Stimulated activated CD4-positive, alpha-beta T cell treated with anti-CD3 and anti-CD28 coated beads, Interleukin-12 subunit alpha, Interleukin-12 subunit beta, amount 100 ng/mL, for 48 hours (primary cell): Measurements from ENCODE around the gene FAIM2.
"Not testable (repeated sequence)": the region's sequence is repeated elsewhere in the genome, so short reads cannot be mapped to it uniquely, and the experiment has no call there.

Source experiments
- DNase-seq, 3 donors: peaks; one replicate each; pipeline ENCODE4 v3.0.0-alpha.2; 2020; ENCODE audit warnings: low read depth in 2 of 3, low spot score in 1 of 3

FAIM2 gene

DNA sequence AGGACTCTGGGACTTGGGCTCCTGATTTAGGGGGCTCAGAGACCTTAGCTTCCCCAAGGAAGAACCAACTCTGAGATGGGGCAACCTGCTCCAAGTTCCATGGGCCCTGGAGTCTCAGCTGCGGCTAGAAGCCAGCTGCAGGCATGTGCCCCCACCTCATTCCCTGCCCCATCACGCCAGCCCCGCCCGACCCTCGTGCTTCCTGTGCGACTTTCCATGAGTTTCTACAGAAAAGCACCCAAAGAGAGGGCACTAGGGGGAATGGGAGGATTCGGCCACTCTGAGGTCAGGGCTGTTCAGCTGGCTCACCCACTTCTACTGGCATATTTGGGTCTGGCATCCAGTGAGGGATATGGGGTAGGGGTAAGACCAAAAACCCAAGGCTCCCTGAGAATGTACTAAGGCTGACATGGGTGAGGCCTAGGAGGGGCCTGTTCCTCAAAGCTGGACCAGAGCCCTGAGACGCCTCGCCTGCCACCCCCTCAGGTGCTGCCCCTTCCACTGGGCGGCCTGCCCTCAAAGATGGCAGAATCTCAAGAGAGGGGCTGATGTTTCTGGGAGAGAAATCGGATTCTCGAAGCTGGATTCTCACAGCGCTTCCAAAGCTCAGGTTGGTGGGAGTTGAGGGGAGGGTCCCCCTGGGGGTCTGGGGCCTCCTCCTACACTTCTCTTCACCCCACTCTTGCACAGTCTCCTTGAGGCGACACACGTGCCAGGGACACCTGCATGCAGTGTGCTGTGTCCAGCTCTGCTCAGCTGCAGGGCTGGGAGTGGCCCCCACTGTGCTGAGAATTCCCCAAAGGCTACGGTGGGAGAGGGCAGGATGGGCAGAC lies 22.1 kb downstream of the FAIM2 start:
- no peak for DNase-seq

DNA sequence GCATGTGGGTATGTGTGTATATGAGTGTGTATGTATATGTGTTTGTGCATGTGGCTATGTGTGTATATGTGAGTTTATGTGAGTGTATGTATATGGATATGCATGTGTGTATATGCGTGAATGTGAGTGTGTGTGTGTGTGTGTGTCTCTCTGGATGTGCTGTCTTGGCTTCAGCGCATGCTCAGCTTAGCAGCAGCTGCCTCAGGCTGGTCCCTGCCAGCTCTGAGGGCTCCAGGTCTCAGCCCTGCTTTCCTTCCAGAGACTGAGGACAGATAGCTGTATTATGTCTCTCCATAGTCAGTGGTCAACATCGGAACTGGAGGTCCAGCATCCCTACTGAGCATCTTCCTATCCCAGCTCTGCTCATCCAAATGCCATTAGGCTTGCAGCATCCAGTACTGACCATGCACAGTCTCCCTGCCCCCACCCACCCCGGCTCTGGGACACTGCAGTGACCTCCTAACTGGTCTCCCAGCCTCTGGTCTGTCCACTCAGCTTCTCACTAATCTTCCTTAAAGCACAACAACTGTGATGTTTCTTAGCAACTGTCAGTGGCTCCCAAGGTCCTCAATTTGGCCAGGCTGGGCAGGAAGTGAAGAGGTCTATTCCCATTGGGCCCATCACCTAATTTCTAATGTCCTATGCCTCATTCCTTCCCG lies 22.8 kb downstream of the FAIM2 start:
- no peak for DNase-seq

DNA sequence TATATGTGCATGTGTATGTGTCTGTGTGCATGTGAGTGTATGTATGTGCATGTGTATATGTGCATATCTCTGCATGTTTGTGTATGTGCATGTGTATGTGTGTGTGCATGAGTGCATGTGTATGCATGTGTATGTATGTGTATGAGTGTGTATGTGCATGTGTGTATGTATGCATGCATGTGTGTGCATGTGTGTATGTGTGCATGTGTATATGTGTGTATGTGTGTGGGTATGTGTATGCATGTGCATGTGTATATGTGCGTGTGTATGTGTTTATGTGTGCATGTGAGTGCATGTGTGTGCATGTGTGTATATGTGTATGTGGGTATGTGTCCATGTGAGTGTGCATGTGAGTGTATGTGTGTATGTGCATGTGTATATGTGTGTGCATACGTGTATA lies 24.6 kb downstream of the FAIM2 start:
- DNase-seq: not testable (repeated sequence)

- no peak for DNase-seq
Measured at GRCh38 chr12:49878021-49878420, 25.7 kb downstream of the FAIM2 start.

- no peak for DNase-seq
Measured at GRCh38 chr12:49877066-49877465, 26.6 kb downstream of the FAIM2 start.

GRCh38 chr12:49876070-49876469 lies 27.6 kb downstream of the FAIM2 start:
- DNase-seq: no peak

DNA sequence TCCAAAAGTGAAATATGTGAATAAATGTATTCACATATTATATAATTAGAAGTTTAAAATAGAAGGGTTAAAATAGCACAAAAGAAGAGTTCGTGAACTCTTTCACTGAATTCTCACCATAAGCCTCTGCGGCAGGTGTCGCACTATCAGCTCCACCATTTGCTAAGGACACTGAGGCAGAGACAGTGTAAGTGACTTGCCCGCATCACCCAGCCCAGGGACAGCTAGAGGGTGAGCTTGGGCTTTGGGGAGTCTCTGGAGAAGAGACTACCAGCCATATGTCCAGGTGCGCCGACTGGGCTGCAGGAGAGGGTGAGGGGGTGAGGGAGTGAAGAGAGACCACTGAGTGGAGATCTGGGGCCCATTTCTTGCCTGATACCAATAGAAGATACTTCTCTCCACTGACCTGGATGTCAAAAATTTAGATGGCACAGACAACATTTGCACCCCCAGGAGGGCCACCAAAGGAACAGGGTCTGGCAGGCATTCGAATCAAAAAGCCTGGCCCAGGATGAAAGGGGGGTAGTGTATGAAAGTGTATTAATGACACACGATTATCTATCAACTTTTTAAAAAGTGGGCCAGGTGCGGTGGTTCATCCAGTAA lies 28.5 kb downstream of the FAIM2 start:
- DNase-seq: no peak

DNA sequence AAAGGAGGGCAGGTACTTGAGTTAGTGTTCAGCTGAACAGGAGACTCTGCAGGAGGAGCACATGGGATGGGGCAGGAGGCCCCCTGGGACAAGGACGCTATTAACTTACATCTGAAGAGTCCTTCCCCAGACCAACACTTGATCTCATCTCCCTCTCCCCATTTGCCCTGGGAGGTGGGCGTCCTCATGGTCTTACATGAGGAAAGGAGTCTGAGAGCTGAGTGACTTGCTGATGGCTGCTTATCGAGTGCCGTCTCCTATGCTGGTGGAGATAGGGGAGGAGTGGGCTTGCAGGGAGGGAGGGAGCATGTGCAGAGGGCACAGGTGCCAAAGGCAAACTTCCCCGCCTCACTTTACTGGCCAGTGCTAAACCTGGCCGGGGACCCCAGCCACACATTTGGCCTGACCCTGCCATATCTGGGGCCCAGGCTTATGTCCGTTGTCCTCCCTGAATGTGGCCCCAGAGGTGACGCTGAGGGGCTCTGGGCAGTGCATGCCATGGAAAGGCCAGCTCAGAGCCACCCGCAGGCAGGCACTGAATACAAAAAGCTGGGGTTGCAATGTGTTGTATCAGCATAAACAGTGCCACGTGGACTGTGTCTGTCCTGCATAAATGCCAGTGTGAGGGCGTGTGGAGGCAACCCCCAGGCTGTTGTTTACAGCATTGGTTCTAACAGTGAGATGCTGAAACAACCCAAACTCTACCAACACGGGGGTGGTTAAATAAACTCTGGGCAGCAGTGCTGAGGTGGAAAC lies 29.4 kb downstream of the FAIM2 start:
- no peak for DNase-seq

GRCh38 chr12:49873361-49873934 lies 30.3 kb downstream of the FAIM2 start:
- no peak for DNase-seq

- no peak for DNase-seq
Measured at GRCh38 chr12:49872781-49873181, 30.9 kb downstream of the FAIM2 start.

DNA sequence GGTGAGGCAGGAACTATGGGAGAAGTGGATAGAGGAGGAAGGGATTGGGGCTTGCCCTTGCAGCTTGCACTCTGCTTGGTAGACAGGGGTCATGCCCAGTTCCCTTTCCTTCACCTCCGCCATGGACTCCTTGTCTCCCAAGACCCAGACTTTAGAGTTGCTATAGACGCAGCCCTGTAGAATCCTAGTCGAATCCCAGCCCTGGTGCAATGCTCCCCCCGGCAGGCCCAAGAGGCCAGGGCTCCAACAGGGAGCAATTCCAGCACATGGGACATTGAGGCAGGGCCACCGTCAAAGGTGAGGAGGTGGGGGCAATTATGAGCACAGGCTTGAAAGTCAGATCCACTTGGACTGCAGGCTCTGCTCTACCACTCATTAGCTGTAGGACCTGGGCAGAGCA lies 31.3 kb downstream of the FAIM2 start:
- DNase-seq: no peak

GRCh38 chr12:49871811-49872251 lies 31.9 kb downstream of the FAIM2 start:
- not testable (repeated sequence) for DNase-seq

DNA sequence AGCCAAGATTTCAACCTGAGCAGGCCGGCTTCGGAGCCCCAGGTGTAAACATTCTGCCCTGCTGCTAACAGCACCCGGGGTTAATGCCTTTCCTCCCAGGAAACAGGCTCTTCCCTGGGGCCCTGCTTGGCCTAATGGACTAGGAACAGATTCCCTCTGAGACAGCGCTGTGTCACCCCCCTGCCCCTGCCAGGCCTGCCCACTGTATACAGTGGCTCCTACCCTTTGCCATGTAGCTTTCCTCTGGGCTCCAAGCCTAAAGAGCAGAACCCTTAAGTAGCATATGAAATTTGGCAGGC lies 32.5 kb downstream of the FAIM2 start:
- no peak for DNase-seq

DNA sequence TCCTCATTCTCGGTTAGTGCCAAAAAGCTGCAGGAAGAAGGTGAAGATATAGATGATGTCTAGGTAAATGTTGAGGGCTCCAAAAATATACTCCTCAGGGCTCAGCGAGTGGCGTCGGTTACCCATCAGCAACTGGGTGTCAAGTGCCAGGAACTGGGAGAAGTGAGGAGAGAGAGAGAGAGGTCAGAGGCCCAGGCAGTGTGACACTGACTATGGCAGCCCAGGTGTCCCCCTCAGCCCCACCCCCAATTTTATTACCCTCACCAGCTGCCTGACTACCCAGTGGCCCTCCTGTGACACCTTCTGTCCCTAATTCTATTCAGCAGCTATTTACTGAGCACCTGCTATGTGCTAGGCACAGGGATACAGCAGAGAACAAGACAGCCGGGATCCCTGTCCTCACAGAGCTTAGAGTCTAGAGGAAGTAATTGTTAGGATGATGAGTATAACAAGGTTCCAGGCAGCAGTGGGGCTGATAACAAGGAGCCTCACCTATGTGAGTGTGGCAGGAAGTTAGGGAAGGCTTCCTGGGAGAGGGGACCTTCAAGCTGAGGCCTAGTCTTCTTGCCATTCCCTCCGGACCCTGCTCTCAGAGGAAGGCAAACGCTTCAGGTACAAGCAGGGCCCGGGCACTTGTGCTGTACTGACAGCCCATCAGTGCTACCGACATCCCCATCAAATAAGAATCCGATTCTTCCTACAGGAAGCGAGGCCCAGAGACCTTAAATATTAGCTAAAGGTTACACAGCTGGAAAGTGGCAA lies 33.0 kb downstream of the FAIM2 start:
- no peak for DNase-seq

- DNase-seq: no peak
Measured at GRCh38 chr12:49869816-49870500, 33.7 kb downstream of the FAIM2 start.

DNA sequence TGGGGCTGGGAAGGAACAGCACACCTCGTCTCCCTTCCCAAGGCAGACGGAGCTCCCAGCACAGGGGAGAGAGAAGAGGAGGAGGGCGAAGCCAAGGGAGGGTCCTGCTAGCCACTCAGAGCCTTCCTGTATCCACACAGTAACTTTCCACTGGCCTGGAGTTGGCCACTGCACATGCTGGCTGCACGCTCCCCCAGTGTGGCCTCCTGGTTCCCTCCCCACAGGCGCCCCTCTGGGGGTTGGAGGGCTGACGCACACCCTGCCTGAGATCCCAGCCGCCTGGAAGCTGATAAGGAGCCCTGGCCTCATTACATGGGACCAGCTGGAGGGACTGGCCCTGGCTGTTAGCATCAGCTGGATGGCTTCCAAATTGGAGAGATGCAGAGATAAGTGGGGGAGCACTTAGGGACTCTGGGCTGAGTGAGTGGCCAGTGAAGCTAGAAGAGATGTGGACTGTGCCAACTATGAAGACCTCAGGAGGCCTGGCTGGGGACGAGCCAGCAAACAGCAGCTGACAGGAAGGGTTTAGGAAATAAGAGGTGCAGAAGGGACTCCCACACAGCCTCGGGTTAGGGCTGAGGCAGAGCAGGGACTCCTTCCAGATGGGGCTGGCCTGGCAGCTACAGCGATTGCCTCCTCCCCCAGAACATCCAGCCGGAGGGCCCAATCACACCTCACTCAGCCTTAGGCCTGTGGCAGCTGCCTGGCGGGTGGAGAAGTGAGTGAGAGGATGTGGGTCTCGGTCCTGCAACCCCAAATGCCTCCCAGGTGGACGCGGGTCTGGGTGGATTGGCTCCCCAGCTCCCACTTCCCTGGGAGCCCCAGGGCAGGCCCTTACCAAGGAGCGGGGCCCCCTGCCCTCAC lies 34.5 kb downstream of the FAIM2 start:
- no peak for DNase-seq

DNA sequence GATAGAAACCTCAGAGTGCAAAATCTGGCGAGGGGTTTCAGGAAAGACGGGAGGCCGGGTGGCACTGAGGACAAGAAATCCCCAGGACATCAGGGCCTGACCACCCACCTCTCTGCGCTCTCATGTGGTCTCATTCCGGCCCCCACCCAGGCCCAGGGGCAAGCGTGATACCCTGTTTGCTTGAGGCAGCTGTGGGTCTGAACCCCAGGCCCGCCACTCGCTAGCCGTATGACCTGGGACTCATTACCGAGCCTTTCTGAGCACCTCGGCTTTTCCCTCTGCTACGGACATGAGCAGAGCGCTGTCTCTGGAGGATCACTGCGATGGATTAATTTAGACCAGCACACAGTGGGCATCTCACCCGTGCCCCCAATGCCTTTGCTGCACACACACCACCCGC lies 35.3 kb downstream of the FAIM2 start:
- no peak for DNase-seq

- no peak for DNase-seq
Measured at GRCh38 chr12:49867570-49868341, 35.9 kb downstream of the FAIM2 start.
